GM21360 (cell line): ENCODE measurements around the gene C1QTNF5.
A peak's percentile ranks its signal among the peaks of the same experiment; 100 is the strongest.

Experiments used
- ATAC-seq: cut with Tn5 transposase; IDR thresholded peaks from one replicate; pipeline ENCODE4 v1.9.1; 2021; ENCODE audit warnings: mild to moderate bottlenecking, moderate library complexity; ENCODE audit not compliant: unreplicated experiment

C1QTNF5 gene

GRCh38 chr11:119338318-119338890 is 2.3 kb downstream of the C1QTNF5 start:
- no peak for ATAC-seq

DNA sequence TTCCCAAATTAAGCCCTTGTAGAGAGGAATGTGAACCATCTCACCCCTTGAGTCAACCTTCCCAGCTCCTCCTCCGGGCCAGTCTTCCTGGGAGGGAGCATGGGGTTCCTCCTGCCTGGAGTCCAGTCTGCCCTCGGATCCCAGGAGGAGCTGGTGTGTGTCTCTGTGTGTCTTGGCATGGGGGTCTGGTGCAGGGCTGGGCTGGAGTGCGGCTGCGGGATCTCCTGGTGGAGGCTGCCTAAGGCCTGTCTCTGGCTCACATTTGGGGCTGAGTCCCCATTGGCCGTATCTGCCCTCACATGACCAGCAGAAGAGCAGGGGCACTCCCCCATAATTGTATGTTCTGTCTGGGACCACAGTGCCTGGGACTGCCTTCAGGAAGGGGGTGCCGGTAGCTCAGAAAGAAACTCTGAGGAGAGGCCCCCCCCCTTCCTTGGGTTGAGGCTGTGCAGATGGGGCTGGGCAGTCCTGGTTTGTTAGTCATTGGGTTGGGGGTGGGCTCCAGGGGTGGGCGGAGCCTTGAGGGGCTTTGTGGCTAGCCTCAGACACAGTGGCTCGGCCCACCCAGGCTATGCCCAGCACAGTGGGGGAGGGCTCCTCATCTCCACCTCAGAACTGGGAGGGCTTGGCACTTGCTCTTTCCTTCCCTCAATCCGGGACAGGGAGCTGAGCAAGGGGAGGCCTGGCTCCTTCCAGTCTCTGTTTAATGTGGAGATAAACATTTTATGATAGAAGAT is 2.9 kb downstream of the C1QTNF5 start:
- no peak for ATAC-seq

GRCh38 chr11:119336744-119337469 is 3.8 kb downstream of the C1QTNF5 start:
- no peak for ATAC-seq

DNA sequence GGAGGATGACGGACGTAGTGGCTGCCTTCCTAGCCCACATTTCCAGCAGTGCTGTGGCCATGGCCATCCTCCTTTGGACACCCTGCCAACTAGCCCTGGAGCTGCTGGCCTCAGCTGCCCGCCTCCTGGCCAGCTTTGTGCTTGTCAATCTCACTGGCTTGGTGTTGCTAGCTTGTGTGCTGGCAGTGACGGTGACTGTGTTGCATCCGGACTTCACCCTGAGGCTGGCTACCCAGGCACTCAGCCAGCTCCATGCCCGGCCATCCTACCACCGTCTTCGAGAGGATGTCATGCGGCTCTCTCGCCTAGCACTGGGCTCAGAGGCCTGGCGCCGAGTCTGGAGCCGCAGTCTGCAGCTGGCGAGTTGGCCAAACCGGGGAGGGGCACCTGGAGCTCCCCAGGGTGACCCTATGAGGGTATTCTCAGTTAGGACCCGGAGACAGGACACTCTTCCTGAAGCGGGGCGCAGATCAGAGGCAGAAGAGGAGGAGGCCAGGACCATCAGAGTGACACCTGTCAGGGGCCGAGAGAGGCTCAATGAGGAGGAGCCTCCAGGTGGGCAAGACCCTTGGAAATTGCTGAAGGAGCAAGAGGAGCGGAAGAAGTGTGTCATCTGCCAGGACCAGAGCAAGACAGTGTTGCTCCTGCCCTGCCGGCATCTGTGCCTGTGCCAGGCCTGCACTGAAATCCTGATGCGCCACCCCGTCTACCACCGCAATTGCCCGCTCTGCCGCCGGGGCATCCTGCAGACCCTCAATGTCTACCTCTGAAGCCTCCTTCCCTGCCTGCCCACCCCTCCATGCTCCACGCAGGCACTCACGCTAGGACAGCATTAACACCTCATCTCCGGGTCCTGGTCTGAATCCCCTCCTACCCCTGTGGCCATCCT is 4.8 kb downstream of the C1QTNF5 start:
- ATAC-seq = no peak

GRCh38 chr11:119335091-119335654 is 5.5 kb downstream of the C1QTNF5 start:
- no peak for ATAC-seq

GRCh38 chr11:119334174-119334930 is 6.3 kb downstream of the C1QTNF5 start, which contains the start of gene RNF26:
TSS of gene RNF26 (plus strand) at chr11:119334527. CDS start at chr11:119335123, 596 bp downstream.
- peak; percentile 89 for ATAC-seq

GRCh38 chr11:119332111-119332765 is 8.4 kb downstream of the C1QTNF5 start:
- no peak for ATAC-seq

GRCh38 chr11:119330237-119330636 is 10.4 kb downstream of the C1QTNF5 start:
- no peak for ATAC-seq

GRCh38 chr11:119329320-119329719 is 11.4 kb downstream of the C1QTNF5 start:
- no peak for ATAC-seq

- ATAC-seq = no peak
These were observed 16.5 kb downstream of the C1QTNF5 start for GRCh38 chr11:119324189-119324588.

- ATAC-seq = no peak
These were observed 17.1 kb downstream of the C1QTNF5 start for GRCh38 chr11:119323532-119324033.

DNA sequence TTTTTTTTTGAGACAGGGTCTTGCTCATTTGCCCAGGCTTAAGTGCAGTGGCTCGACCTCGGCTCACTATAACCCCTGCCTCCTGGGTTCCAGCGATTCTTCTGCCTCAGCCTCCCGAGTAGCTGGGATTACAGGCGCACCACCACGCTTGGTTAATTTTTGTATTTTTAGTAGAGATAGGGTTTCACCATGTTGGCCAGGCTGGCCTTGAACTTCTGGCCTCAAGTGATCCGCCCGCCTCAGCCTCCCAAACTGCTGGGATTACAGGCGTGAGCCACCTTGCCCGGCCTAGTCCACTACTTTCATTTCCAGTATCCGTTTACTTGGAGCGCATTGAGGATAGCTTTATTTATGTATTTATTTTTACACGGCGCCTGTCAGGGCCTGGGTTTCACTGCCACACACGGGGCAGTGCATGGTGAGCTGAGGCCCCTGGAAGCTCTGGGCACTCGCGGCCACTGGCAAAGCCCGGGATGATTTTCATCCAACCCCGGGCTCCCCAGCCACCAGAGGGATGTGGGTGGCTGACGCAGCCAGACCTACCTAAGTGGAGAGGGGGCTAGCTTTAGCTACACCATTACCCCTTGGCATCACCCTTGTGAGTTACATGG is 17.7 kb downstream of the C1QTNF5 start:
- ATAC-seq = no peak

DNA sequence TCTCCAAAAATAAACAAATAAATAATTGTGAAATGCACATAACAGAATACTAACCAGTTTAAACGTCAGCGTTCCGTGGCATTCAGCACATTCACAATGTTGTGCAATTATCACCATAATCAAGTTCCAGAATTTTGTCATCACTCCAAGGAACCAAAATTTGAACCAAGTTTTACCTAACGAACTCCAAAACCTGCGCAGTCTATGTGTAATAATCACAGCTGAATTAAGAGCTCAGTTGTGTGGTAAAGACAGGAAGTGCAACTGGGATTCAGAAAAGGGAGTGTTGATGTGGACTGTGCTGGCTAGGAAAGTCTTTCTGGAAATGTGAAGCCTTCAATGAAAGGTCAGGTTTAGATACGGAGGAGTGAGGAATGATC is 18.3 kb downstream of the C1QTNF5 start:
- no peak for ATAC-seq

GRCh38 chr11:119320776-119321524 is 19.7 kb downstream of the C1QTNF5 start:
- no peak for ATAC-seq

GRCh38 chr11:119320240-119320775 is 20.4 kb downstream of the C1QTNF5 start:
- ATAC-seq = no peak

DNA sequence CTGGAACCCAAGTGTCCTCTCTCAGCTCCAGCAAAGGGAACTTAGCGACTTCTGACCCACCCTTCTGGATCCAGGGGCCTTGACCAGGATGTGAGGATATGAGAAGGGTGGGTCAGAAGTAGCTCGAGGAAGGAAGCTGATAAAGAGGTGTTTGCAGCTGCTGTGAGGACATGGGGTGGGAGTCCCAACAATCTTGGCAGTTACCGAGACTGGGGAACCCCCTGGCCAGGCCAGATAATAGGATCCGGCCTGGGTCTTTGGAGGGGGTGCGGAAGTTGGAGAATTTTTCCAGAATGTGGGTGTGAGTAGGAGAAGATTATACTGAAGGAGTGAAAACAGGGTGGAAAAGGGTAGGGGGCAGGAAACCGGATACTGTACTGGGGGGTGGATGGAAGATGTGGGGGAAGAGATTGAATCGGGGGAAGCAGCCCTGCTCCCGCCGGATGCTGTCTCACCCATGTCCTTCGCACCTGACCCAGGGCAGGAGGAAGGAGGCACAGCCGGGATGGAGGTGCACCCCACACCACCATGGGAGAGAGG is 20.9 kb downstream of the C1QTNF5 start:
- ATAC-seq = no peak

GRCh38 chr11:119319136-119319699 is 21.5 kb downstream of the C1QTNF5 start:
- no peak for ATAC-seq
